Measurements from ENCODE around the gene ZNF460. TPM values are rescaled to one million over a fixed set of nuclear protein-coding genes. Genes with fewer than 3 reads are reported as not detected.
A peak's percentile ranks its signal among the peaks of the same experiment; 100 is the strongest.

ZNF460 gene
- total and polyA plus RNA-seq, 8 donors, result 3.7 to 55.3 (median 6.1) TPM

DNA sequence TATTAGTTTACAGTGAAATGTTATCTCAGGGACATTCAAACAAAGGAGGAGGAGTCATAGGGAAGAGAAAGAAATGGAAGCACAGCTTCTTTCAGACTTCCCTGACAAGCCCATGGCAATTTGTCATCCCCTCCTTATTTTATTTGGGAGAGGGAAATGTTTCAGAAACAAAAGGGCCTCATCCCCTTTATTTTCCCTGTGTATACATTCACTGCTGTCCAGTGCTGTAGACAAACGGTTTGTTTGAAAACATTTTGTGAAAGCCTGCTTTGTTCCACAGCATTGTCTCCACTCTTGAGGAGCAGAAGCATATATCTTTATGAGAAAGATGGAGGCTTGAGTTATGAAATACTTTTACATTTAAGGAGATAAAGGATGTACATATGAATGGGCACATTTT lies 12.3 kb downstream of the ZNF460 start:
- no peak for TF ChIP-seq CTCF (IDR thresholded peaks at IDR 0.05)
- ATAC-seq (no peak), DNase-seq (no peak)
- intact Hi-C loops (cut with DNase I), result no loop called here
- H3K27ac ChIP-seq, result no peak overlapping the region
- peaks cover 0 to 39% of the 10 kb centered on the region in 2 donors for H3K9me3 ChIP-seq
- peaks cover 0 to 90% of the 10 kb centered on the region in 2 donors for H3K36me3 ChIP-seq
- no peaks in the 10 kb centered on the region for H3K27me3 ChIP-seq
- no peaks in the 10 kb centered on the region for H3K4me1 ChIP-seq
- H3K4me3 ChIP-seq, result no peak overlapping the region

DNA sequence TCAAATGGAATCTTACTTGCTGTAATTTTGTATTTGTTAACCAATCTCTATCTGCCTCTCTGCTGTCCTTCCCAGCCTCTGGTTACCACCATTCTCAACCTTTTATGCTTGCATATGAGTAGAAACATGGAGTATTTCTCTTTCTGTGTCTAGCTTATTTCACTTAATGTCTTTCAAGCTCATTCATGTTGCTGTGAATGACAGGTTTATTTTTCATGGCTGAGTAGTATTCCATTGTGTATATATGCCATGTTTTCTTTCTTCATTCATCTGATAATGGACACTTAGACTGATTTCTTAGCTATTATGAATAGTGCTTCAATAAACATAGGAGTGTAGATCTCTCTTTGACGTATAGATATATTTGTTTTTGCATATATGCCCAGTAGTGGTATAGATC lies 13.4 kb downstream of the ZNF460 start:
- no peak overlapping the region for H3K4me3 ChIP-seq
- TF ChIP-seq CTCF (IDR thresholded peaks at IDR 0.05), result no peak
- DNase-seq (no peak), ATAC-seq (no peak)
- H3K9me3 ChIP-seq, result peaks cover 0 to 41% of the 10 kb centered on the region in 2 donors
- intact Hi-C loops (cut with DNase I), result no loop called here
- H3K4me1 ChIP-seq, result no peaks in the 10 kb centered on the region
- no peaks in the 10 kb centered on the region for H3K27me3 ChIP-seq
- H3K36me3 ChIP-seq, result peaks cover 0 to 83% of the 10 kb centered on the region in 2 donors
- no peak overlapping the region for H3K27ac ChIP-seq

GRCh38 chr19:57302020-57302465 lies 21.8 kb downstream of the ZNF460 start:
- no peak for TF ChIP-seq CTCF (IDR thresholded peaks at IDR 0.05)
- no peaks in the 10 kb centered on the region for H3K27me3 ChIP-seq
- no peak overlapping the region for H3K27ac ChIP-seq
- DNase-seq, result no peak
- H3K36me3 ChIP-seq, result peaks cover 0 to 58% of the 10 kb centered on the region in 2 donors
- H3K4me3 ChIP-seq, result no peak overlapping the region
- H3K4me1 ChIP-seq, result peaks cover 0 to 3% of the 10 kb centered on the region in 2 donors
- peaks cover 0 to 2% of the 10 kb centered on the region in 2 donors for H3K9me3 ChIP-seq
- ATAC-seq, result peak; percentile 73
- intact Hi-C loops (cut with DNase I), result no loop called here

DNA sequence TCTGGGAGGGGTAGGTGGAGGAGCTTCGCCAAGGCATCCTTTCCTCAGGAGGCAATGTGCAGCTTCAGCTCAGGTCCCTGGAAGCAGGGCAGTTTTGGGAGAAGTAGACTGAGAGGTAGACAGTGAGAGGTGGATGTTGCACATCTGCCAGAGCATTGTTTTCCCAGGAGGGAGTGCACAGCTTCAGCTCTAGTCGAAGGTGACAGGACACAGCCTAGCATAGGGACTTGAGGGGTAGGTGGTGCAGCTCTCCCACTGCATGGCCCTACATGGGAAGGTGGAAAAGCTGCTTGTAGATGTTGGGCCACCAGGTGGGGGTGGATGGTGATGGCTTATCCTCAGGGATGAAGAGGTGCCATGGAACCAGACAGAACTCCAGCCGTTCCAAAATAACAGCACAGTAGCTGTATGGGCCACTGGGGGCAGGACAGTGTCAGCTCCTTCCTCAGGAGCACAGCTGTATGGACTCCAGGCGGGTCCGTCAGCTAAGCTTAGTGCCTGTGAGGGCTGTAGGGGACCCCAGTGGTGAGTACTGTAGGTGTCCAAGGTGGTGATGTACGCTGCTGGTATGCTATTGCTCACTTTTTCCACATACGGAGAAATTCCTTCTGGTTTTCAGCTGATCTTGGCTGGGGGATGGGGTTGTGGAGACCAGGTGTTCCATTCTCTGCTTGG lies 22.6 kb downstream of the ZNF460 start:
- ATAC-seq (no peak), DNase-seq (no peak)
- no peak for TF ChIP-seq CTCF (IDR thresholded peaks at IDR 0.05)
- intact Hi-C loops (cut with DNase I), result no loop called here
- Histone ChIP-seq H3K4me1 (peaks cover 0 to 3% of the 10 kb centered on the region in 2 donors), H3K9me3 (peaks cover 0 to 1% of the 10 kb centered on the region in 2 donors), H3K27me3 (no peaks in the 10 kb centered on the region), H3K36me3 (peaks cover 0 to 58% of the 10 kb centered on the region in 2 donors), H3K27ac (no peak overlapping the region), H3K4me3 (no peak overlapping the region)

DNA sequence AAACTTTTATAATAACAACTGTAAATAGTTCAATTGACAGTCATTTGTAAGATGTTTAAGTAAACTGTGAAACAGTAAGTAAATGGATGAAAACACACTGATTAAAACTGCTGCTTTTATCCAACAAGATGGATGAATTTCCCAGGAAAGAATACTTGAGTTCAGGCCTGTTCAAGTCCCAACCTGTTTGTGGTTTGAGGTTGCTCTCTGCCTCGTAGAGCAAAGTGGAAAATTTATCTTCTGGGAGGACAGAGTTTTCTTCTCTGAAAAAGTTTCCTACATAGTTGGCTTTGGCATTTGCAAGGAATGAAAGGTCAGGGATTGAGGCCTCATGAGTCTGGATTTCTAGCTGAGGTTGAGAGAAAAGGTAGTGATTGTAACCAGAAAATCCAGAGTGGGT lies 24.8 kb downstream of the ZNF460 start:
- peaks cover 0 to 3% of the 10 kb centered on the region in 2 donors for H3K4me1 ChIP-seq
- DNase-seq (no peak), ATAC-seq (no peak)
- H3K4me3 ChIP-seq, result no peak overlapping the region
- no peaks in the 10 kb centered on the region for H3K9me3 ChIP-seq
- intact Hi-C loops (cut with DNase I), result no loop called here
- H3K36me3 ChIP-seq, result peaks cover 0 to 42% of the 10 kb centered on the region in 2 donors
- H3K27me3 ChIP-seq, result no peaks in the 10 kb centered on the region
- TF ChIP-seq CTCF (IDR thresholded peaks at IDR 0.05), result no peak
- H3K27ac ChIP-seq, result no peak overlapping the region

Data from left lung (tissue), 10 donors.